ENCODE measurements around the gene DOK4.
A peak's percentile ranks its signal among the peaks of the same experiment; 100 is the strongest.
"Not testable (repeated sequence)": the region's sequence is repeated elsewhere in the genome, so short reads cannot be mapped to it uniquely, and the experiment has no call there.

DOK4 gene

GRCh38 chr16:57447186-57447962 lies 38.9 kb downstream of the DOK4 start, which contains the start of the genes CIAPIN1 and COQ9:
TSS of gene CIAPIN1 (minus strand) at chr16:57447385. CDS start at chr16:57440928, 6,457 bp downstream.
TSS of gene COQ9 (plus strand) at chr16:57447479. CDS start at chr16:57447506, 27 bp downstream.
- peak within 1 kb of the TSS; percentile 85 for H3K4me3 ChIP-seq (ENCODE audit: low read depth, low read length)
- TF ChIP-seq CTCF (IDR thresholded peaks at IDR 0.05; ENCODE audit: insufficient read depth, low read depth, low read length, missing control alignments): no peak
- DNase-seq (ENCODE audit: low read depth): peak; percentile 96

- peak overlapping the region; percentile 85 for H3K4me3 ChIP-seq (ENCODE audit: low read depth, low read length)
- peak; percentile 69 for DNase-seq (ENCODE audit: low read depth)
- no peak for TF ChIP-seq CTCF (IDR thresholded peaks at IDR 0.05; ENCODE audit: insufficient read depth, low read depth, low read length, missing control alignments)
Observed at GRCh38 chr16:57446531-57447185, 39.6 kb downstream of the DOK4 start.

- no peak overlapping the region for H3K4me3 ChIP-seq (ENCODE audit: low read depth, low read length)
- no peak for TF ChIP-seq CTCF (IDR thresholded peaks at IDR 0.05; ENCODE audit: insufficient read depth, low read depth, low read length, missing control alignments)
Observed at GRCh38 chr16:57445510-57445909, 40.8 kb downstream of the DOK4 start.

GRCh38 chr16:57444711-57445110 lies 41.6 kb downstream of the DOK4 start:
- no peak for TF ChIP-seq CTCF (IDR thresholded peaks at IDR 0.05; ENCODE audit: insufficient read depth, low read depth, low read length, missing control alignments)
- no peak overlapping the region for H3K4me3 ChIP-seq (ENCODE audit: low read depth, low read length)
- no peak for DNase-seq (ENCODE audit: low read depth)

More at GRCh38 chr16:57445510-57445909, 40.8 kb downstream of the DOK4 start:
- no peak for DNase-seq (ENCODE audit: low read depth)

GRCh38 chr16:57440551-57440950 lies 45.7 kb downstream of the DOK4 start:
- H3K4me3 ChIP-seq (ENCODE audit: low read depth, low read length); DNase-seq (ENCODE audit: low read depth): not testable (repeated sequence)

- not testable (repeated sequence) for H3K4me3 ChIP-seq (ENCODE audit: low read depth, low read length); DNase-seq (ENCODE audit: low read depth)
Observed at GRCh38 chr16:57439947-57440346, 46.3 kb downstream of the DOK4 start.

- TF ChIP-seq CTCF (IDR thresholded peaks at IDR 0.05; ENCODE audit: insufficient read depth, low read depth, low read length, missing control alignments): no peak
- H3K4me3 ChIP-seq (ENCODE audit: low read depth, low read length): no peak overlapping the region
- no peak for DNase-seq (ENCODE audit: low read depth)
Observed at GRCh38 chr16:57435838-57436237, 50.5 kb downstream of the DOK4 start.

All from GM12865 (cell line).